H1 (cell line): ENCODE results near the gene PEX6. TPM values are rescaled to one million over a fixed set of nuclear protein-coding genes. Genes with fewer than 3 reads are reported as not detected.

ENCODE experiments used
- CTCF ChIA-PET: fragments of 300-600 bp; sonication (Branson Sonifier 250); formaldehyde crosslinking; loops from one replicate; lab custom pipeline; 2021; ENCODE audit not compliant: partially characterized antibody; lab: Charles Lee
- POLR2A ChIA-PET: fragments of 300-600 bp; sonication (Branson Sonifier 250); formaldehyde crosslinking; loops from one replicate; lab custom pipeline; 2021; ENCODE audit warnings: inconsistent platforms; ENCODE audit not compliant: partially characterized antibody; lab: Charles Lee
- DNase-seq, 2 experiments: peaks; one replicate each; pipeline versions ENCODE4 v3.0.0 to v3.0.0-alpha.2; 2010 to 2022; ENCODE audit warnings: low spot score in 2 of 2, low read depth in 1 of 2, mixed read lengths in 1 of 2
- FAIRE-seq: peaks from 2 replicates; lab custom pipeline; 2011; peaks lifted over from hg19 to GRCh38; lab: Jason Lieb, UNC
- H2AFZ ChIP-seq: 2 replicates; pipeline ENCODE4 v1.8.1; 2012; ENCODE audit warnings: low read length, inconsistent platforms
- H2AK5ac ChIP-seq: 2 replicates; pipeline ENCODE4 v1.6.1; 2013; ENCODE audit warnings: low read depth, low read length
- H2BK120ac ChIP-seq: replicated peaks from 2 replicates; pipeline ENCODE3; 2013; ENCODE audit warnings: low read depth, low read length, inconsistent platforms
- H2BK12ac ChIP-seq: 2 replicates; pipeline ENCODE4 v1.6.1; 2013; ENCODE audit warnings: low read depth, low read length
- H2BK15ac ChIP-seq: 2 replicates; pipeline ENCODE4 v1.6.1; 2013; ENCODE audit warnings: low read length
- H2BK20ac ChIP-seq: 2 replicates; pipeline ENCODE4 v1.6.1; 2013; ENCODE audit warnings: low read length
- H2BK5ac ChIP-seq: 2 replicates; pipeline ENCODE4 v1.6.1; 2013; ENCODE audit warnings: low read depth, low read length
- H3K14ac ChIP-seq: 2 replicates; pipeline ENCODE4 v1.6.1; 2013; ENCODE audit warnings: inconsistent platforms; ENCODE audit not compliant: insufficient read length
- H3K18ac ChIP-seq: 2 replicates; pipeline ENCODE4 v1.6.1; 2013; ENCODE audit warnings: low read length; ENCODE audit errors: extremely low read depth
- H3K23ac ChIP-seq: 2 replicates; pipeline ENCODE4 v1.6.1; 2013; ENCODE audit warnings: inconsistent platforms; ENCODE audit not compliant: insufficient read length
- H3K23me2 ChIP-seq: 2 replicates; pipeline ENCODE4 v1.6.1; 2013; ENCODE audit warnings: low read depth, low read length
- H3K27ac ChIP-seq: 2 replicates; pipeline ENCODE4 v1.6.1; 2011; ENCODE audit warnings: low read depth, low read length, inconsistent platforms
- H3K27me3 ChIP-seq, 4 experiments: replicated peaks in 1 of 4; 1 replicate in 1 of 4; 2 replicates in 3 of 4; pipeline versions ENCODE4 v1.6.1 to v1.8.1; 2011 to 2013; ENCODE audit warnings: low read length in 3 of 4, mild to moderate bottlenecking in 3 of 4, inconsistent platforms in 2 of 4, mixed read lengths in 2 of 4, moderate library complexity in 1 of 4; ENCODE audit not compliant: control insufficient read depth in 3 of 4, insufficient read depth in 3 of 4; ENCODE audit errors: extremely low read depth in 1 of 4
- H3K36me3 ChIP-seq, 4 experiments: 2 replicates each; pipeline versions ENCODE4 v1.6.1 to v1.8.1; 2011 to 2013; ENCODE audit warnings: mild to moderate bottlenecking in 4 of 4, low read length in 3 of 4, moderate library complexity in 2 of 4, control low read depth in 1 of 4, inconsistent platforms in 1 of 4; ENCODE audit not compliant: insufficient read depth in 4 of 4, control insufficient read depth in 2 of 4
- H3K4ac ChIP-seq: replicated peaks from 2 replicates; pipeline ENCODE3; 2013; ENCODE audit warnings: low read length, low read depth, mixed read lengths, inconsistent platforms; ENCODE audit not compliant: insufficient read length
- H3K4me1 ChIP-seq, 4 experiments: replicated peaks in 1 of 4; 1 replicate in 1 of 4; 2 replicates in 3 of 4; pipeline versions ENCODE4 v1.6.1 to v1.8.1; 2011 to 2013; ENCODE audit warnings: low read length in 3 of 4, inconsistent platforms in 2 of 4, mixed read lengths in 1 of 4; ENCODE audit not compliant: insufficient read depth in 4 of 4, control insufficient read depth in 3 of 4
- H3K4me2 ChIP-seq, 2 experiments: 2 replicates each; pipeline versions ENCODE4 v1.6.1 to v1.8.1; 2011 to 2013; ENCODE audit warnings: low read depth in 2 of 2, low read length in 2 of 2, control low read depth in 1 of 2, inconsistent platforms in 1 of 2, mild to moderate bottlenecking in 1 of 2; ENCODE audit not compliant: insufficient read depth in 1 of 2
- H3K4me3 ChIP-seq, 4 experiments: fragments of 200-600, 300-600 bp in 1 of 4; sonication (generic), shearing (Covaris generic), sonication (Bioruptor Twin) in 1 of 4; 2 replicates each; pipeline versions ENCODE4 v1.5.1 to v1.8.1; 2011 to 2016; ENCODE audit warnings: low read length in 4 of 4, low read depth in 3 of 4, control low read depth in 2 of 4, inconsistent platforms in 2 of 4, mild to moderate bottlenecking in 2 of 4, mixed read lengths in 1 of 4, moderate library complexity in 1 of 4; ENCODE audit not compliant: insufficient read depth in 2 of 4; ENCODE audit errors: extremely low read depth in 1 of 4
- H3K56ac ChIP-seq: replicated peaks from 2 replicates; pipeline ENCODE3; 2013; ENCODE audit warnings: low read depth, mild to moderate bottlenecking, mixed read lengths, low read length, inconsistent platforms; ENCODE audit not compliant: insufficient read length
- H3K79me1 ChIP-seq: 2 replicates; pipeline ENCODE4 v1.6.1; 2013; ENCODE audit warnings: low read depth, low read length, control low read depth
- H3K79me2 ChIP-seq, 2 experiments: 2 replicates each; pipeline versions ENCODE4 v1.6.1 to v1.8.1; 2012 to 2013; ENCODE audit warnings: low read length in 2 of 2, mild to moderate bottlenecking in 2 of 2, inconsistent platforms in 1 of 2; ENCODE audit not compliant: insufficient read depth in 2 of 2, control insufficient read depth in 1 of 2
- H3K9ac ChIP-seq, 4 experiments: replicated peaks in 1 of 4; 1 replicate in 1 of 4; 2 replicates in 3 of 4; pipeline versions ENCODE4 v1.6.1 to v1.8.1; 2011 to 2013; ENCODE audit warnings: low read depth in 3 of 4, low read length in 3 of 4, control low read depth in 2 of 4, mild to moderate bottlenecking in 2 of 4, moderate library complexity in 2 of 4, inconsistent platforms in 1 of 4; ENCODE audit errors: extremely low read depth in 1 of 4
- H3K9me3 ChIP-seq, 2 experiments: 2 replicates each; pipeline versions ENCODE4 v1.6.1 to v1.8.1; 2012 to 2013; ENCODE audit warnings: mild to moderate bottlenecking in 2 of 2, moderate library complexity in 2 of 2, control low read depth in 1 of 2, inconsistent platforms in 1 of 2, low read depth in 1 of 2, low read length in 1 of 2, mixed read lengths in 1 of 2; ENCODE audit not compliant: insufficient read depth in 2 of 2
- H4K20me1 ChIP-seq, 2 experiments: replicated peaks in 1 of 2; 2 replicates each; pipeline versions ENCODE3 to v1.8.1; 2011 to 2013; ENCODE audit warnings: inconsistent platforms in 2 of 2, low read length in 2 of 2, mild to moderate bottlenecking in 1 of 2; ENCODE audit not compliant: insufficient read depth in 2 of 2, control insufficient read depth in 1 of 2
- H4K5ac ChIP-seq: 2 replicates; pipeline ENCODE4 v1.6.1; 2013; ENCODE audit warnings: low read length, low read depth, mixed read lengths, inconsistent platforms; ENCODE audit not compliant: insufficient read length
- H4K8ac ChIP-seq: 2 replicates; pipeline ENCODE4 v1.8.0; 2013; ENCODE audit warnings: mild to moderate bottlenecking, moderate library complexity, low read length, inconsistent platforms; ENCODE audit not compliant: insufficient read depth; ENCODE audit errors: extremely low read depth
- H4K91ac ChIP-seq: replicated peaks from 2 replicates; pipeline ENCODE3; 2013; ENCODE audit warnings: low read length, mixed read lengths, inconsistent platforms; ENCODE audit not compliant: insufficient read length
- RBBP5 ChIP-seq: IDR thresholded peaks from 2 replicates; pipeline ENCODE4 v1.7.1; 2012; ENCODE audit warnings: low read depth, mild to moderate bottlenecking, inconsistent platforms, low read length, moderate library complexity, borderline replicate concordance
- WGBS, 2 experiments: shearing (Covaris generic) in 1 of 2; methylation state at CpG; one replicate each; pipeline versions ENCODE4 v1.1.6 to v1.1.7; 2013 to 2015; ENCODE audit warnings: low lambda C conversion rate in 2 of 2, mixed read lengths in 2 of 2, inconsistent platforms in 1 of 2, low coverage in 1 of 2, missing lambda C conversion rate in 1 of 2; ENCODE audit not compliant: insufficient replicate concordance in 2 of 2, insufficient coverage in 1 of 2, insufficient read length in 1 of 2; ENCODE audit errors: extremely low coverage in 1 of 2, missing lambda C conversion rate in 1 of 2; 5-methylcytosine and 5-hydroxymethylcytosine counted together
- polyA plus RNA-seq, 7 experiments: library from polyadenylated mRNA; depleted of rRNA in 3 of 7; stranded (reverse) in 5 of 7; unstranded in 2 of 7; fragments of >200 nt in 5 of 7; fragments of 200-250 nt in 2 of 7; gene quantifications; 1 replicate in 5 of 7; 2 replicates in 1 of 7; 4 replicates in 1 of 7; pipeline versions ENCODE4 v1.2.1 to v1.2.3, GENCODE V29; 2011 to 2013; ENCODE audit warnings: missing spikeins in 2 of 7, mixed read lengths in 2 of 7
- total RNA-seq: library from RNA; stranded (reverse); fragmentation: NEBNext Ultra II Directional; extraction: Animal tissue kit (Norgen Biotek cat#: 25700); gene quantifications from 2 replicates; pipeline ENCODE4 v1.2.1, GENCODE V29; 2021

The PEX6 gene
- total and polyA plus RNA-seq, 2 of the 8 experiments (the other 6 are each of a cell fraction or from before 2014, with no cell fraction given): 6.4 to 12.5 TPM

GRCh38 chr6:42973926-42974325 lies 5.1 kb downstream of the PEX6 start:
- H2BK12ac ChIP-seq: no peak overlapping the region
- H2BK5ac ChIP-seq: no peak overlapping the region
- no peak overlapping the region for H3K23ac ChIP-seq
- H3K36me3 ChIP-seq: no peaks in the 10 kb centered on the region; a peak in 1 of 8 replicates
- no peaks in the 10 kb centered on the region; the same call in none of the 2 replicates for H3K79me1 ChIP-seq
- WGBS, 2 experiments: 94% methylated on average over 3 of the region's 3 CpGs; no CpG with 5 or more reads in 1 of the 2 experiments
- H4K5ac ChIP-seq: no peak overlapping the region
- H2AK5ac ChIP-seq: no peak overlapping the region
- peaks cover 4% of the 10 kb centered on the region; the same call in 1 of the 2 replicates for H3K23me2 ChIP-seq
- no peak overlapping the region for H3K4me3 ChIP-seq
- no peaks in the 10 kb centered on the region for H3K9me3 ChIP-seq
- H3K14ac ChIP-seq: no peak overlapping the region
- no peak overlapping the region for H4K91ac ChIP-seq
- no peak for TF ChIP-seq RBBP5
- ChIA-PET CTCF (interaction anchor here (0.7 to 2.9 kb wide), 10 partner anchors 9 to 441 kb away, joined by 3 to 9 read pairs (median 3); partner anchors contain the start of gene PPP2R5D), POLR2A (interaction anchor here (0.8 to 5.9 kb wide), 6 partner anchors 9 to 70 kb away, joined by 3 to 29 read pairs (median 3); partner anchors contain the start of genes CNPY3, GNMT and PPP2R5D)
- no peak overlapping the region for H3K56ac ChIP-seq
- no peak overlapping the region for H2BK15ac ChIP-seq
- H3K79me2 ChIP-seq: peaks cover 0 to 3% of the 10 kb centered on the region in 2 experiments; a peak in 1 of 4 replicates
- H3K4me2 ChIP-seq: no peak overlapping the region
- H3K4ac ChIP-seq: no peak overlapping the region
- H2BK20ac ChIP-seq: no peak overlapping the region
- no peak overlapping the region for H3K9ac ChIP-seq
- DNase-seq: no peak
- no peak overlapping the region for H3K27ac ChIP-seq
- FAIRE-seq: no peak
- H3K18ac ChIP-seq: no peak overlapping the region
- no peak overlapping the region for H2BK120ac ChIP-seq
- peaks cover 0 to 1% of the 10 kb centered on the region in 2 experiments for H4K20me1 ChIP-seq
- no peak overlapping the region for H4K8ac ChIP-seq
- H2AFZ ChIP-seq: no peak overlapping the region
- no peaks in the 10 kb centered on the region for H3K27me3 ChIP-seq
- H3K4me1 ChIP-seq: peaks cover 0 to 4% (median 2%) of the 10 kb centered on the region in 4 experiments; a peak in 1 of 7 replicates
